T-cell (primary cell): ENCODE measurements around the gene RCN2. TPM values are rescaled to one million over a fixed set of nuclear protein-coding genes. Genes with fewer than 3 reads are reported as not detected.

Experiments used
- ATAC-seq, 4 experiments: fragments of 200-7000 bp in 3 of 4; fragments of 150-1000 bp in 1 of 4; cut with Tn5 transposase; replicated peaks in 1 of 4; 1 replicate in 3 of 4; 2 replicates in 1 of 4; pipeline ENCODE4 v1.10.0; 2021; ENCODE audit warnings: moderate library complexity in 3 of 4, mild to moderate bottlenecking in 2 of 4, moderate number of reproducible peaks in 1 of 4
- CTCF ChIA-PET, 2 donors: fragments of 300-600 bp; sonication (Branson Sonifier 250); formaldehyde crosslinking; loops; one replicate each; lab custom pipeline; 2022; ENCODE audit warnings: antibody characterized with exemption in 2 of 2; lab: Charles Lee
- POLR2A ChIA-PET, 2 donors: fragments of 300-600 bp; sonication (Branson Sonifier 250); formaldehyde crosslinking; loops; one replicate each; lab custom pipeline; 2022; ENCODE audit warnings: antibody characterized with exemption in 2 of 2; lab: Charles Lee
- DNase-seq, 35 experiments: peaks; one replicate each; pipeline versions ENCODE4 v3.0.0 to v3.0.0-alpha.2; 2013 to 2023
- H3K27ac ChIP-seq: one replicate; pipeline ENCODE4 v1.5.1; 2013; ENCODE audit warnings: low read length
- H3K27me3 ChIP-seq, 2 experiments: replicated peaks in 1 of 2; 1 replicate in 1 of 2; 2 replicates in 1 of 2; pipeline versions ENCODE4 v1.6.1 to v1.7.0; 2013; ENCODE audit warnings: low read length in 1 of 2, mixed read lengths in 1 of 2; ENCODE audit not compliant: control insufficient read depth in 2 of 2, insufficient read depth in 2 of 2; ENCODE audit errors: extremely low read depth in 1 of 2
- H3K36me3 ChIP-seq, 2 donors: 1 replicate in 1 of 2; 2 replicates in 1 of 2; pipeline versions ENCODE4 v1.6.1 to v1.7.0; 2013; ENCODE audit warnings: low read length in 1 of 2; ENCODE audit not compliant: control insufficient read depth in 2 of 2, insufficient read depth in 1 of 2; ENCODE audit errors: extremely low read depth in 1 of 2
- H3K4me1 ChIP-seq, 2 experiments: 1 replicate in 1 of 2; 2 replicates in 1 of 2; pipeline versions ENCODE4 v1.6.1 to v1.7.0; 2013; ENCODE audit warnings: low read length in 2 of 2, mixed read lengths in 1 of 2; ENCODE audit not compliant: insufficient read depth in 2 of 2, control insufficient read depth in 1 of 2; ENCODE audit errors: extremely low read depth in 1 of 2
- H3K4me3 ChIP-seq, 2 donors: 1 replicate in 1 of 2; 2 replicates in 1 of 2; pipeline versions ENCODE4 v1.5.1 to v1.7.0; 2013; ENCODE audit warnings: mild to moderate bottlenecking in 2 of 2, low read length in 1 of 2, moderate library complexity in 1 of 2; ENCODE audit not compliant: control insufficient read depth in 1 of 2; ENCODE audit errors: extremely low read depth in 1 of 2
- H3K9me3 ChIP-seq: 2 replicates; pipeline ENCODE4 v1.7.0; 2013
- H3K27ac Mint-ChIP-seq, 2 donors: one replicate each; pipeline ENCODE4 v1.8.0; 2020 to 2021; ENCODE audit warnings: mild to moderate bottlenecking in 2 of 2, mixed read lengths in 2 of 2
- H3K27me3 Mint-ChIP-seq, 2 donors: one replicate each; pipeline ENCODE4 v1.8.0; 2021 to 2022; ENCODE audit warnings: mixed read lengths in 2 of 2
- H3K36me3 Mint-ChIP-seq: one replicate; pipeline ENCODE4 v1.8.0; 2021; ENCODE audit warnings: mixed read lengths
- H3K4me1 Mint-ChIP-seq, 3 donors: one replicate each; pipeline ENCODE4 v1.8.0; 2020 to 2022; ENCODE audit warnings: mixed read lengths in 3 of 3, mild to moderate bottlenecking in 1 of 3
- H3K4me3 Mint-ChIP-seq, 3 donors: one replicate each; pipeline ENCODE4 v1.8.0; 2020 to 2022; ENCODE audit warnings: mild to moderate bottlenecking in 3 of 3, mixed read lengths in 3 of 3, moderate library complexity in 3 of 3
- H3K9me3 Mint-ChIP-seq, 3 donors: one replicate each; pipeline ENCODE4 v1.8.0; 2020 to 2022; ENCODE audit warnings: mixed read lengths in 3 of 3
- WGBS: methylation state at CpG from one replicate; pipeline ENCODE4 v1.1.5; 2013; ENCODE audit warnings: missing lambda C conversion rate; ENCODE audit not compliant: insufficient coverage; 5-methylcytosine and 5-hydroxymethylcytosine counted together
- total RNA-seq, 35 experiments: library from RNA in 6 of 35; stranded (reverse) in 6 of 35; fragments of 120-200 nt in 1 of 35; gene quantifications; one replicate each; pipeline versions ENCODE4 v1.2.1 to v1.2.4 and lab custom pipeline; 2013 to 2026

Gene RCN2
- total RNA-seq, 5 donors from 2014 or later (not counting 1 experiment from before 2014, with no cell fraction given), result 20.5 to 26.7 (median 23.7) TPM

GRCh38 chr15:76939715-76940114 lies 8.2 kb downstream of the RCN2 start:
- no peaks in the 10 kb centered on the region for H3K4me1 ChIP-seq
- no peak for DNase-seq
- peak in 2 of 4 experiments; percentile 67 to 70 for ATAC-seq
- POLR2A ChIA-PET, result interaction anchor here in 1 of 2 donors (0.6 kb wide), 1 partner anchor 162 kb away, joined by 3 read pairs; no protein-coding TSS in a partner anchor
- H3K4me3 ChIP-seq, result no peak overlapping the region
- peaks cover 10 to 24% (median 16%) of the 10 kb centered on the region in 3 donors for H3K4me1 Mint-ChIP-seq
- no peaks in the 10 kb centered on the region for H3K9me3 ChIP-seq
- no peaks in the 10 kb centered on the region for H3K27me3 ChIP-seq
- no peak overlapping the region for H3K4me3 Mint-ChIP-seq
- no CpG with 5 or more reads among the region's 1 CpG for WGBS
- H3K36me3 ChIP-seq, result peaks cover 0 to 23% of the 10 kb centered on the region in 2 donors
- H3K27ac Mint-ChIP-seq, result peak overlapping the region in 1 of 2 donors; percentile 36
- H3K36me3 Mint-ChIP-seq, result peaks cover 28% of the 10 kb centered on the region
- no peaks in the 10 kb centered on the region for H3K27me3 Mint-ChIP-seq
- no peak overlapping the region for H3K27ac ChIP-seq
- no peaks in the 10 kb centered on the region for H3K9me3 Mint-ChIP-seq
- CTCF ChIA-PET, result no interaction called here

DNA sequence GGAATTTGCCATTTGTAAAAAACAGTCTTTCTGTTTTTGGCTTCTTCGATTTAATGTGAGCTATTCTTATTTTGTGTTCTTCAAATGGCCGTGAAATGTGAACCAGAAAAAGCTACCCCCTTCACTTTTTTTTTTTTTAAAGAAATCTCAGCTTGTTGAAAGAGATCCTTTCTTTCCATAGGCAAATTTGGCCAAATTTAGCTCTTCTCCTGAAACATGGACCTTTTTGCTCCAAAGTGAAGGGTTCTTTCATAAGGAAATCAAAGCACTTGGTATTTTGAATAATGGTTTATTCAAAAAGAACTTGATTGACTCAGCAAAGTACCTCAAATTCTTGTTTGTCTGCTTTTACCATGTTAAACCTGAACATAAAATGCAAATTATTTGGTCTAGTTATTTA lies 10.1 kb downstream of the RCN2 start:
- Histone ChIP-seq H3K4me3 (no peak overlapping the region), H3K9me3 (no peaks in the 10 kb centered on the region), H3K27me3 (no peaks in the 10 kb centered on the region), H3K27ac (no peak overlapping the region), H3K36me3 (peaks cover 0 to 30% of the 10 kb centered on the region in 2 donors), H3K4me1 (no peaks in the 10 kb centered on the region)
- no peaks in the 10 kb centered on the region for H3K27me3 Mint-ChIP-seq
- H3K4me1 Mint-ChIP-seq, result peaks cover under 1 to 16% (median 11%) of the 10 kb centered on the region in 3 donors
- WGBS, result no CpG with 5 or more reads among the region's 2 CpGs
- ATAC-seq, result no peak
- H3K4me3 Mint-ChIP-seq, result no peak overlapping the region
- ChIA-PET CTCF (interaction anchor here (0.7 to 1.8 kb wide), 9 partner anchors 9 to 791 kb away, joined by 3 to 4 read pairs (median 3); no protein-coding TSS in a partner anchor), POLR2A (interaction anchor here in 1 of 2 donors (0.7 kb wide), 1 partner anchor 37 kb away, joined by 8 read pairs; no protein-coding TSS in a partner anchor)
- H3K9me3 Mint-ChIP-seq, result no peaks in the 10 kb centered on the region
- DNase-seq, result no peak
- H3K27ac Mint-ChIP-seq, result no peak overlapping the region
- peaks cover 30% of the 10 kb centered on the region for H3K36me3 Mint-ChIP-seq

DNA sequence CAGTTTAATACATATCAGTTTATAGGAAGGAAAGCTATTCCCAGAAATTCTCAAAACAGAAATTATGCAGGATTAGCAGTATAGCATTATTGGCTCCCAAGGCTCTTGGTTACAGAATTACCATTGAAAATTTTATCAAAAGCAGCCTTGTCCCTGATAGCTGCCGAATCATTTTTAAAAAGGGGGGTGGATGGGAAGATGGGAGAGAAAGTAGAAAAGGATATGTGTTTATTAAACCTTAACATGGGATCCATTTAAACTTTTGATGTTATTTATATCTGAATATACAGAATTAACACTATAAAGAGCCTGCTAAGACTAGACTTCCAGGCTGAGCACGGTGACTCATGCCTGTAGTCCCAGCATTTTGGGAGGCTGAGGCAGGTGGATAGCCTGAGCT lies 10.8 kb downstream of the RCN2 start:
- ChIA-PET POLR2A (interaction anchor here in 1 of 2 donors (0.7 kb wide), 1 partner anchor 36 kb away, joined by 8 read pairs; no protein-coding TSS in a partner anchor), CTCF (interaction anchor here in 1 of 2 donors (0.8 to 1.8 kb wide), 6 partner anchors 8 to 792 kb away, joined by 3 to 4 read pairs (median 4); no protein-coding TSS in a partner anchor)
- whole genome bisulfite sequencing, result no CpG with 5 or more reads among the region's 2 CpGs
- Histone ChIP-seq H3K27ac (no peak overlapping the region), H3K27me3 (no peaks in the 10 kb centered on the region), H3K36me3 (peaks cover 0 to 31% of the 10 kb centered on the region in 2 donors), H3K4me3 (no peak overlapping the region), H3K4me1 (no peaks in the 10 kb centered on the region), H3K9me3 (no peaks in the 10 kb centered on the region)
- Mint-ChIP-seq H3K36me3 (peaks cover 32% of the 10 kb centered on the region), H3K9me3 (no peaks in the 10 kb centered on the region), H3K27ac (no peak overlapping the region), H3K4me3 (no peak overlapping the region), H3K4me1 (peaks cover 6 to 15% (median 12%) of the 10 kb centered on the region in 3 donors), H3K27me3 (no peaks in the 10 kb centered on the region)
- DNase-seq (no peak), ATAC-seq (no peak)

GRCh38 chr15:76945494-76946093 lies 14.0 kb downstream of the RCN2 start:
- ChIA-PET CTCF (interaction anchor here in 1 of 2 donors (0.7 kb wide), 1 partner anchor 11 kb away, joined by 3 read pairs; no protein-coding TSS in a partner anchor), POLR2A (no interaction called here)
- no peak for DNase-seq
- no peaks in the 10 kb centered on the region for H3K4me1 ChIP-seq
- H3K9me3 ChIP-seq, result no peaks in the 10 kb centered on the region
- Mint-ChIP-seq H3K36me3 (peaks cover 46% of the 10 kb centered on the region), H3K4me3 (no peak overlapping the region), H3K4me1 (peaks cover 5 to 12% (median 6%) of the 10 kb centered on the region in 3 donors), H3K27ac (peak overlapping the region in 1 of 2 donors; percentile 12), H3K9me3 (no peaks in the 10 kb centered on the region), H3K27me3 (no peaks in the 10 kb centered on the region)
- ATAC-seq, result no peak
- no peaks in the 10 kb centered on the region for H3K27me3 ChIP-seq
- no peak overlapping the region for H3K4me3 ChIP-seq
- WGBS, result no CpG with 5 or more reads among the region's 2 CpGs
- peaks cover 0 to 36% of the 10 kb centered on the region in 2 donors for H3K36me3 ChIP-seq
- H3K27ac ChIP-seq, result no peak overlapping the region

GRCh38 chr15:76947454-76947853 lies 15.9 kb downstream of the RCN2 start:
- POLR2A ChIA-PET, result interaction anchor here in 1 of 2 donors (0.6 kb wide), 1 partner anchor 52 kb away, joined by 3 read pairs; no protein-coding TSS in a partner anchor

DNA sequence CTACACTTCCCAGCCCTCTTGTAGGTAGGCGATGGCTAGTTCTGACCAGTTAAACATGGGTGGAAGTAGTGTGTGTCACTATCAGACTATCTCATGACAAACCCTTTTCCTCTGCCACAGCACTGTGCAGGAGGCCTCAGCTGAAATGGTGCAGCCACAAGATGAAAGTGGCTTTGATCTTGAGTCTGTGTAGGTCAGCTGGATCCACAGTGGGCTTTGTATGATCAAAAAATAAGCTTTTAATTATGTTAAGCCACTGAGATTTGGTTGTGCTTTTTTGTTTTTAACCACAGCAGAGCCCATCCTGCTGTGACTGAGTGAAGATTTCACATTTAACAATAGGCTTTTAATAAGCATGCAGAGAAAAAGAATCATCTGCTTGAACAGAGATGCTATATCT lies 19.7 kb downstream of the RCN2 start:
- Mint-ChIP-seq H3K9me3 (no peaks in the 10 kb centered on the region), H3K27me3 (no peaks in the 10 kb centered on the region), H3K36me3 (peaks cover 26% of the 10 kb centered on the region), H3K4me1 (peaks cover 6 to 20% (median 12%) of the 10 kb centered on the region in 3 donors), H3K4me3 (no peak overlapping the region), H3K27ac (peak overlapping the region; percentile 65 to 75)
- H3K4me1 ChIP-seq, result no peaks in the 10 kb centered on the region
- ATAC-seq (peak in 1 of 4 experiments; percentile 57), DNase-seq (no peak)
- H3K27ac ChIP-seq, result no peak overlapping the region
- H3K27me3 ChIP-seq, result no peaks in the 10 kb centered on the region
- H3K9me3 ChIP-seq, result no peaks in the 10 kb centered on the region
- ChIA-PET POLR2A (no interaction called here), CTCF (interaction anchor here in 1 of 2 donors (1.4 kb wide), 1 partner anchor 10 kb away, joined by 4 read pairs; no protein-coding TSS in a partner anchor)
- peaks cover 0 to 24% of the 10 kb centered on the region in 2 donors for H3K36me3 ChIP-seq
- no CpG with 5 or more reads among the region's 1 CpG for WGBS
- H3K4me3 ChIP-seq, result no peak overlapping the region

More at GRCh38 chr15:76947454-76947853, 15.9 kb downstream of the RCN2 start:
- Histone ChIP-seq H3K4me3 (no peak overlapping the region), H3K36me3 (peaks cover 0 to 42% of the 10 kb centered on the region in 2 donors), H3K9me3 (no peaks in the 10 kb centered on the region), H3K4me1 (no peaks in the 10 kb centered on the region), H3K27ac (no peak overlapping the region), H3K27me3 (no peaks in the 10 kb centered on the region)
- CTCF ChIA-PET, result interaction anchor here in 1 of 2 donors (0.7 kb wide), 1 partner anchor 1007 kb away, joined by 3 read pairs; no protein-coding TSS in a partner anchor
- DNase-seq (no peak), ATAC-seq (no peak)
- WGBS, result no CpG with 5 or more reads among the region's 3 CpGs
- peak overlapping the region in 1 of 2 donors; percentile 24 for H3K27ac Mint-ChIP-seq
- peaks cover 6 to 24% (median 17%) of the 10 kb centered on the region in 3 donors for H3K4me1 Mint-ChIP-seq
- H3K36me3 Mint-ChIP-seq, result peaks cover 50% of the 10 kb centered on the region
- H3K27me3 Mint-ChIP-seq, result no peaks in the 10 kb centered on the region
- no peaks in the 10 kb centered on the region for H3K9me3 Mint-ChIP-seq
- no peak overlapping the region for H3K4me3 Mint-ChIP-seq
